Peyer's patch (tissue), 4 donors: ENCODE results near the gene FSTL1. TPM values are rescaled to one million over a fixed set of nuclear protein-coding genes. Genes with fewer than 3 reads are reported as not detected.

Experiments used
- DNase-seq, 3 donors: peaks; one replicate each; pipeline ENCODE4 v3.0.0-alpha.2; 2017 to 2019
- H3K27ac ChIP-seq, 4 donors: fragments of 200-600 bp; sonication (generic); one replicate each; pipeline ENCODE4 v1.5.1; 2016 to 2019
- H3K27me3 ChIP-seq, 2 donors: fragments of 200-600 bp; sonication (generic); one replicate each; pipeline ENCODE4 v1.5.1; 2019
- H3K36me3 ChIP-seq, 3 donors: fragments of 200-600 bp; sonication (generic); one replicate each; pipeline ENCODE4 v1.5.1; 2016 to 2019
- H3K4me1 ChIP-seq, 4 donors: fragments of 200-600 bp; sonication (generic); one replicate each; pipeline ENCODE4 v1.5.1; 2016 to 2019
- H3K4me3 ChIP-seq, 4 donors: fragments of 200-600 bp; sonication (generic); 1 replicate in 3 of 4; 2 replicates in 1 of 4; pipeline ENCODE4 v1.5.1; 2016 to 2019; ENCODE audit warnings: mild to moderate bottlenecking in 1 of 4
- H3K9me3 ChIP-seq, 4 donors: fragments of 200-600 bp; sonication (generic); one replicate each; pipeline ENCODE4 v1.5.1; 2016 to 2019; ENCODE audit warnings: mild to moderate bottlenecking in 1 of 4
- CTCF ChIP-seq, 6 experiments: fragments of 450-650 bp in 4 of 6; fragments of 200-600 bp in 2 of 6; sonication (generic) in 1 of 6; IDR thresholded peaks; one replicate each; pipeline ENCODE4 v1.5.1; 2017 to 2019; ENCODE audit warnings: antibody characterized with exemption in 6 of 6, mild to moderate bottlenecking in 3 of 6, moderate library complexity in 1 of 6
- POLR2A ChIP-seq, 2 donors: fragments of 450-650 bp; IDR thresholded peaks; one replicate each; pipeline ENCODE4 v1.5.1; 2017; ENCODE audit warnings: antibody characterized with exemption in 2 of 2, mild to moderate bottlenecking in 2 of 2, moderate library complexity in 2 of 2
- total RNA-seq, 4 donors: library from RNA; depleted of rRNA; stranded (reverse); fragments of >200 nt; gene quantifications; one replicate each; pipeline ENCODE4 v1.1.0, GENCODE V29; 2016

Gene FSTL1
- total RNA-seq, 4 donors from 2014 or later: 22.2 to 84.2 (median 59.8) TPM

- DNase-seq: no peak
- Histone ChIP-seq H3K9me3 (no peaks in the 10 kb centered on the region), H3K4me1 (peaks cover 0 to 28% (median 2%) of the 10 kb centered on the region in 4 donors), H3K36me3 (no peaks in the 10 kb centered on the region), H3K27ac (no peak overlapping the region), H3K27me3 (no peaks in the 10 kb centered on the region), H3K4me3 (no peak overlapping the region)
- TF ChIP-seq CTCF (IDR thresholded peaks at IDR 0.05): no peak
These were observed 5.1 kb downstream of the FSTL1 start for GRCh38 chr3:120445654-120446053.

GRCh38 chr3:120443626-120444123 lies 7.1 kb downstream of the FSTL1 start:
- no peak for DNase-seq
- Histone ChIP-seq H3K9me3 (no peaks in the 10 kb centered on the region), H3K27ac (no peak overlapping the region), H3K4me3 (no peak overlapping the region), H3K36me3 (no peaks in the 10 kb centered on the region), H3K27me3 (no peaks in the 10 kb centered on the region), H3K4me1 (peaks cover 0 to 45% (median 0%) of the 10 kb centered on the region in 4 donors)
- TF ChIP-seq POLR2A (IDR thresholded peaks at IDR 0.05) (no peak), CTCF (IDR thresholded peaks at IDR 0.05) (no peak)

GRCh38 chr3:120442975-120443517 lies 7.7 kb downstream of the FSTL1 start:
- no peaks in the 10 kb centered on the region for H3K36me3 ChIP-seq
- H3K27ac ChIP-seq: no peak overlapping the region
- H3K4me3 ChIP-seq: no peak overlapping the region
- H3K27me3 ChIP-seq: no peaks in the 10 kb centered on the region
- H3K4me1 ChIP-seq: peaks cover 0 to 51% (median 0%) of the 10 kb centered on the region in 4 donors
- TF ChIP-seq CTCF (IDR thresholded peaks at IDR 0.05): no peak
- TF ChIP-seq POLR2A (IDR thresholded peaks at IDR 0.05): no peak
- H3K9me3 ChIP-seq: no peaks in the 10 kb centered on the region
- DNase-seq: no peak

- Histone ChIP-seq H3K4me1 (peaks cover 0 to 49% (median 0%) of the 10 kb centered on the region in 4 donors), H3K27me3 (no peaks in the 10 kb centered on the region), H3K27ac (no peak overlapping the region)
These were observed 9.0 kb downstream of the FSTL1 start for GRCh38 chr3:120441776-120442175.

GRCh38 chr3:120440762-120441161 lies 10.0 kb downstream of the FSTL1 start:
- TF ChIP-seq POLR2A (IDR thresholded peaks at IDR 0.05) (no peak), CTCF (IDR thresholded peaks at IDR 0.05) (no peak)
- H3K4me1 ChIP-seq: peaks cover 0 to 49% (median 0%) of the 10 kb centered on the region in 4 donors
- H3K27me3 ChIP-seq: no peaks in the 10 kb centered on the region
- H3K27ac ChIP-seq: no peak overlapping the region
- no peak for DNase-seq
- no peak overlapping the region for H3K4me3 ChIP-seq
- H3K36me3 ChIP-seq: no peaks in the 10 kb centered on the region
- no peaks in the 10 kb centered on the region for H3K9me3 ChIP-seq

More at GRCh38 chr3:120441776-120442175, 9.0 kb downstream of the FSTL1 start:
- no peak for TF ChIP-seq CTCF (IDR thresholded peaks at IDR 0.05)
- TF ChIP-seq POLR2A (IDR thresholded peaks at IDR 0.05): no peak
- Histone ChIP-seq H3K9me3 (no peaks in the 10 kb centered on the region), H3K4me3 (no peak overlapping the region), H3K36me3 (no peaks in the 10 kb centered on the region)
- DNase-seq: no peak
